Naive thymus-derived CD4-positive, alpha-beta T cell (primary cell): ENCODE measurements around the gene INSIG1. TPM values are rescaled to one million over a fixed set of nuclear protein-coding genes. Genes with fewer than 3 reads are reported as not detected.

Experiments
- ATAC-seq: fragments of 150-1000 bp; cut with Tn5 transposase; 2 replicates; pipeline ENCODE4 v1.10.0; 2021; ENCODE audit warnings: mild to moderate bottlenecking, moderate library complexity
- CTCF ChIA-PET: fragments of 350-600 bp; sonication (Branson Sonifier 250); formaldehyde crosslinking; loops from one replicate; lab custom pipeline; 2021; ENCODE audit warnings: antibody characterized with exemption; lab: Charles Lee
- POLR2A ChIA-PET: fragments of 350-600 bp; sonication (Branson Sonifier 250); formaldehyde crosslinking; loops from one replicate; lab custom pipeline; 2021; ENCODE audit warnings: antibody characterized with exemption, inconsistent platforms; lab: Charles Lee
- DNase-seq, 9 donors: peaks; one replicate each; pipeline versions ENCODE4 v3.0.0 to v3.0.0-alpha.2; 2020 to 2022; ENCODE audit warnings: mixed read lengths in 1 of 9
- H3K27ac ChIP-seq: one replicate; pipeline ENCODE4 v1.7.0; 2013; ENCODE audit warnings: mild to moderate bottlenecking, low read depth, low read length, moderate library complexity
- H3K27me3 ChIP-seq, 2 donors: one replicate each; pipeline ENCODE4 v1.7.0; 2013; ENCODE audit warnings: low read length in 2 of 2, mild to moderate bottlenecking in 2 of 2, moderate library complexity in 2 of 2; ENCODE audit not compliant: control insufficient read depth in 2 of 2, insufficient read depth in 2 of 2
- H3K36me3 ChIP-seq, 3 experiments: 1 replicate in 2 of 3; 2 replicates in 1 of 3; pipeline ENCODE4 v1.7.0; 2013; ENCODE audit warnings: low read length in 3 of 3, mild to moderate bottlenecking in 3 of 3, moderate library complexity in 1 of 3; ENCODE audit not compliant: insufficient read depth in 3 of 3, control insufficient read depth in 2 of 3
- H3K4me1 ChIP-seq, 2 donors: one replicate each; pipeline ENCODE4 v1.7.0; 2013; ENCODE audit warnings: low read length in 2 of 2, mild to moderate bottlenecking in 2 of 2, moderate library complexity in 1 of 2; ENCODE audit not compliant: control insufficient read depth in 2 of 2, insufficient read depth in 2 of 2
- H3K4me3 ChIP-seq: 2 replicates; pipeline ENCODE4 v1.7.0; 2013; ENCODE audit warnings: mild to moderate bottlenecking, low read length
- H3K9me3 ChIP-seq, 3 experiments: 1 replicate in 2 of 3; 2 replicates in 1 of 3; pipeline ENCODE4 v1.7.0; 2013; ENCODE audit warnings: low read length in 3 of 3; ENCODE audit not compliant: control insufficient read depth in 2 of 3
- H3K27ac Mint-ChIP-seq, 9 donors: one replicate each; pipeline ENCODE4 v1.8.0; 2020 to 2022; ENCODE audit warnings: mixed read lengths in 9 of 9, mild to moderate bottlenecking in 8 of 9, moderate library complexity in 5 of 9, inconsistent platforms in 2 of 9
- H3K27me3 Mint-ChIP-seq, 5 donors: one replicate each; pipeline ENCODE4 v1.8.0; 2021 to 2022; ENCODE audit warnings: mixed read lengths in 5 of 5, mild to moderate bottlenecking in 1 of 5
- H3K36me3 Mint-ChIP-seq, 5 donors: one replicate each; pipeline ENCODE4 v1.8.0; 2020 to 2022; ENCODE audit warnings: mixed read lengths in 5 of 5, mild to moderate bottlenecking in 3 of 5, inconsistent platforms in 1 of 5
- H3K4me1 Mint-ChIP-seq, 7 donors: one replicate each; pipeline ENCODE4 v1.8.0; 2020 to 2022; ENCODE audit warnings: mixed read lengths in 7 of 7, mild to moderate bottlenecking in 3 of 7, inconsistent platforms in 1 of 7
- H3K4me3 Mint-ChIP-seq, 10 donors: one replicate each; pipeline ENCODE4 v1.8.0; 2020 to 2022; ENCODE audit warnings: mild to moderate bottlenecking in 10 of 10, mixed read lengths in 10 of 10, moderate library complexity in 6 of 10, inconsistent platforms in 2 of 10
- H3K9me3 Mint-ChIP-seq, 11 donors: one replicate each; pipeline ENCODE4 v1.8.0; 2020 to 2022; ENCODE audit warnings: mixed read lengths in 11 of 11, mild to moderate bottlenecking in 4 of 11, inconsistent platforms in 1 of 11, moderate library complexity in 1 of 11
- intact Hi-C, 2 donors: fragments of 100-400 bp; cut with micrococcal nuclease; formaldehyde crosslinking; loops; one replicate each; pipeline ENCODE4 v1.15.1; 2023
- polyA plus RNA-seq, 2 donors: library from polyadenylated mRNA; unstranded; fragments of 300-500 nt; fragmentation: Illumina TruSeq; gene quantifications; one replicate each; pipeline ENCODE4 v1.2.3, GENCODE V29; 2021
- total RNA-seq, 6 experiments: library from RNA in 5 of 6; stranded (reverse) in 5 of 6; gene quantifications; 1 replicate in 5 of 6; 2 replicates in 1 of 6; pipeline ENCODE4 v1.2.3 and lab custom pipeline; 2021 to 2026

The INSIG1 gene
- total and polyA plus RNA-seq, 7 experiments from 2014 or later = 22.2 to 70.0 (median 46.3) TPM

- peaks cover 10 to 34% (median 18%) of the 10 kb centered on the region in 5 donors for H3K27me3 Mint-ChIP-seq
- CTCF ChIA-PET = interaction anchor here (1.2 kb wide), 1 partner anchor 18 kb away, joined by 3 read pairs; no protein-coding TSS in a partner anchor
Observed at GRCh38 chr7:155357573-155358041, 59.9 kb downstream of the INSIG1 start.

GRCh38 chr7:155358066-155358947 is 60.6 kb downstream of the INSIG1 start:
- H3K27me3 ChIP-seq = no peaks in the 10 kb centered on the region
- H3K9me3 Mint-ChIP-seq = peaks cover 0 to 8% (median 0%) of the 10 kb centered on the region in 11 donors
- H3K4me1 ChIP-seq = no peaks in the 10 kb centered on the region
- ChIA-PET POLR2A (no interaction called here), CTCF (interaction anchor here (1.2 kb wide), 1 partner anchor 19 kb away, joined by 3 read pairs; no protein-coding TSS in a partner anchor)
- no peak overlapping the region for H3K4me3 Mint-ChIP-seq
- H3K9me3 ChIP-seq = no peaks in the 10 kb centered on the region
- H3K27me3 Mint-ChIP-seq = peaks cover 12 to 32% (median 22%) of the 10 kb centered on the region in 5 donors
- intact Hi-C loops = no loop called here
- peaks cover 0 to 4% (median 0%) of the 10 kb centered on the region in 7 donors for H3K4me1 Mint-ChIP-seq
- no peak for DNase-seq
- no peak for ATAC-seq
- no peaks in the 10 kb centered on the region for H3K36me3 ChIP-seq
- no peak overlapping the region for H3K27ac Mint-ChIP-seq
- no peaks in the 10 kb centered on the region for H3K36me3 Mint-ChIP-seq
- no peak overlapping the region for H3K4me3 ChIP-seq
- no peak overlapping the region for H3K27ac ChIP-seq

More at GRCh38 chr7:155357573-155358041, 59.9 kb downstream of the INSIG1 start:
- DNase-seq (no peak), ATAC-seq (peak; percentile 78)
- intact Hi-C loops = no loop called here
- Histone ChIP-seq H3K27me3 (no peaks in the 10 kb centered on the region), H3K36me3 (no peaks in the 10 kb centered on the region), H3K4me3 (no peak overlapping the region), H3K4me1 (no peaks in the 10 kb centered on the region), H3K27ac (no peak overlapping the region), H3K9me3 (no peaks in the 10 kb centered on the region)
- H3K4me1 Mint-ChIP-seq = peaks cover 0 to 4% (median 0%) of the 10 kb centered on the region in 7 donors
- peaks cover 0 to 8% (median 0%) of the 10 kb centered on the region in 11 donors for H3K9me3 Mint-ChIP-seq
- POLR2A ChIA-PET = no interaction called here
- H3K36me3 Mint-ChIP-seq = no peaks in the 10 kb centered on the region
- no peak overlapping the region for H3K27ac Mint-ChIP-seq
- H3K4me3 Mint-ChIP-seq = no peak overlapping the region

- ChIA-PET CTCF (interaction anchor here (1.2 kb wide), 1 partner anchor 20 kb away, joined by 3 read pairs; no protein-coding TSS in a partner anchor), POLR2A (no interaction called here)
- no peak overlapping the region for H3K27ac Mint-ChIP-seq
- intact Hi-C loops = no loop called here
- Histone ChIP-seq H3K4me1 (no peaks in the 10 kb centered on the region), H3K36me3 (no peaks in the 10 kb centered on the region), H3K27me3 (no peaks in the 10 kb centered on the region), H3K4me3 (no peak overlapping the region), H3K9me3 (no peaks in the 10 kb centered on the region), H3K27ac (no peak overlapping the region)
- DNase-seq (no peak), ATAC-seq (no peak)
- H3K4me1 Mint-ChIP-seq = peaks cover 0 to 4% (median 0%) of the 10 kb centered on the region in 7 donors
- H3K27me3 Mint-ChIP-seq = peaks cover 19 to 40% (median 27%) of the 10 kb centered on the region in 5 donors
- H3K4me3 Mint-ChIP-seq = no peak overlapping the region
- H3K36me3 Mint-ChIP-seq = no peaks in the 10 kb centered on the region
- peaks cover 0 to 6% (median 0%) of the 10 kb centered on the region in 11 donors for H3K9me3 Mint-ChIP-seq
Observed at GRCh38 chr7:155358948-155359712, 61.5 kb downstream of the INSIG1 start.

Other genes with a start within 250 kb of the INSIG1 start
- gene HTR5A, start 227.6 kb upstream of the INSIG1 start, total RNA-seq = not detected
- not detected for gene HTR5A, start 227.6 kb upstream of the INSIG1 start, polyA plus RNA-seq
- not detected for gene EN2, start 160.3 kb downstream of the INSIG1 start, total RNA-seq
- gene EN2, start 160.3 kb downstream of the INSIG1 start, polyA plus RNA-seq = not detected
- gene CNPY1, start 248.7 kb downstream of the INSIG1 start, total RNA-seq = not detected
- not detected for gene CNPY1, start 248.7 kb downstream of the INSIG1 start, polyA plus RNA-seq